Bone marrow (tissue), 2 donors: ENCODE data around the gene ELMO1.

Source experiments
- DNase-seq, 2 donors: peaks; one replicate each; lab custom pipeline; 2025; lab: John Stamatoyannopoulos, UW

Gene ELMO1

GRCh38 chr7:37218956-37219355, 229.7 kb downstream of the ELMO1 start:
- DNase-seq = no peak

GRCh38 chr7:37216923-37217322, 231.7 kb downstream of the ELMO1 start:
- DNase-seq = no peak

- DNase-seq = no peak
These were observed 232.4 kb downstream of the ELMO1 start for GRCh38 chr7:37216156-37216852.

GRCh38 chr7:37215290-37215923, 233.3 kb downstream of the ELMO1 start:
- no peak for DNase-seq

GRCh38 chr7:37212556-37212955, 236.1 kb downstream of the ELMO1 start:
- DNase-seq = peak in 1 of 2 donors; percentile 68

GRCh38 chr7:37212051-37212450, 236.6 kb downstream of the ELMO1 start:
- no peak for DNase-seq

GRCh38 chr7:37211097-37211880, 237.4 kb downstream of the ELMO1 start:
- no peak for DNase-seq

GRCh38 chr7:37209195-37209594, 239.5 kb downstream of the ELMO1 start:
- DNase-seq = no peak

- DNase-seq = peak in 1 of 2 donors; percentile 68
These were observed 240.1 kb downstream of the ELMO1 start for GRCh38 chr7:37208528-37208927.

GRCh38 chr7:37206192-37206591, 242.5 kb downstream of the ELMO1 start:
- no peak for DNase-seq

GRCh38 chr7:37205451-37205850, 243.2 kb downstream of the ELMO1 start:
- DNase-seq = no peak

GRCh38 chr7:37201876-37202198, 246.8 kb downstream of the ELMO1 start:
- no peak for DNase-seq

GRCh38 chr7:37201003-37201875, 247.4 kb downstream of the ELMO1 start:
- DNase-seq = peak; percentile 19 to 30

- peak; percentile 24 to 52 for DNase-seq
These were observed 249.7 kb downstream of the ELMO1 start for GRCh38 chr7:37198906-37199485.

GRCh38 chr7:37198041-37198905, 250.4 kb downstream of the ELMO1 start:
- no peak for DNase-seq

- no peak for DNase-seq
These were observed 251.6 kb downstream of the ELMO1 start for GRCh38 chr7:37197108-37197507.

- DNase-seq = no peak
These were observed 252.0 kb downstream of the ELMO1 start for GRCh38 chr7:37196676-37197075.

GRCh38 chr7:37195388-37195787, 253.3 kb downstream of the ELMO1 start:
- DNase-seq = no peak

- DNase-seq = no peak
These were observed 253.7 kb downstream of the ELMO1 start for GRCh38 chr7:37194943-37195342.

- DNase-seq = no peak
These were observed 254.9 kb downstream of the ELMO1 start for GRCh38 chr7:37193775-37194135.
